Neural crest cell (in vitro differentiated cells): ENCODE measurements around the gene APOLD1. TPM values are rescaled to one million over a fixed set of nuclear protein-coding genes. Genes with fewer than 3 reads are reported as not detected.
"Not testable (repeated sequence)": the region's sequence is repeated elsewhere in the genome, so short reads cannot be mapped to it uniquely, and the experiment has no call there.

Experiments
- DNase-seq: peaks from one replicate; pipeline ENCODE4 v3.0.0; 2021; ENCODE audit warnings: low read depth, mixed read lengths, low spot score
- H3K27ac Mint-ChIP-seq: one replicate; pipeline ENCODE4 v1.8.0; 2021; ENCODE audit warnings: mild to moderate bottlenecking, mixed read lengths; ENCODE audit not compliant: unreplicated experiment
- H3K27me3 Mint-ChIP-seq: 2 replicates; pipeline ENCODE4 v1.8.0; 2021; ENCODE audit warnings: low read depth, mild to moderate bottlenecking, mixed read lengths
- H3K36me3 Mint-ChIP-seq: 2 replicates; pipeline ENCODE4 v1.8.0; 2021; ENCODE audit warnings: low read depth, mild to moderate bottlenecking, mixed read lengths
- H3K4me1 Mint-ChIP-seq: 2 replicates; pipeline ENCODE4 v1.8.0; 2021; ENCODE audit warnings: mixed read lengths
- H3K4me3 Mint-ChIP-seq: one replicate; pipeline ENCODE4 v1.8.0; 2021; ENCODE audit warnings: mild to moderate bottlenecking, mixed read lengths
- H3K9me3 Mint-ChIP-seq: 2 replicates; pipeline ENCODE4 v1.8.0; 2021; ENCODE audit warnings: mixed read lengths
- CTCF ChIP-seq: fragments of 200-600 bp; sonication (generic); conservative IDR thresholded peaks from 2 replicates; pipeline ENCODE4 v1.5.0; 2021; ENCODE audit warnings: antibody characterized with exemption, mild to moderate bottlenecking
- long read RNA-seq: library from polyadenylated mRNA; unstranded; transcript quantifications from one replicate; pipeline ENCODE4 v2.0.0, GENCODE V29; 2020
- total RNA-seq: library from RNA; stranded (reverse); gene quantifications from 2 replicates; pipeline ENCODE4 v1.2.1, GENCODE V29; 2021

The APOLD1 gene
- total RNA-seq, result 4.8 and 6.0 TPM in 2 replicates
- long read RNA-seq, partial matches to known transcripts, result 1 of 23 reads
- long read RNA-seq, other reads (novel, unspliced or antisense), result 22 of 23 reads

DNA sequence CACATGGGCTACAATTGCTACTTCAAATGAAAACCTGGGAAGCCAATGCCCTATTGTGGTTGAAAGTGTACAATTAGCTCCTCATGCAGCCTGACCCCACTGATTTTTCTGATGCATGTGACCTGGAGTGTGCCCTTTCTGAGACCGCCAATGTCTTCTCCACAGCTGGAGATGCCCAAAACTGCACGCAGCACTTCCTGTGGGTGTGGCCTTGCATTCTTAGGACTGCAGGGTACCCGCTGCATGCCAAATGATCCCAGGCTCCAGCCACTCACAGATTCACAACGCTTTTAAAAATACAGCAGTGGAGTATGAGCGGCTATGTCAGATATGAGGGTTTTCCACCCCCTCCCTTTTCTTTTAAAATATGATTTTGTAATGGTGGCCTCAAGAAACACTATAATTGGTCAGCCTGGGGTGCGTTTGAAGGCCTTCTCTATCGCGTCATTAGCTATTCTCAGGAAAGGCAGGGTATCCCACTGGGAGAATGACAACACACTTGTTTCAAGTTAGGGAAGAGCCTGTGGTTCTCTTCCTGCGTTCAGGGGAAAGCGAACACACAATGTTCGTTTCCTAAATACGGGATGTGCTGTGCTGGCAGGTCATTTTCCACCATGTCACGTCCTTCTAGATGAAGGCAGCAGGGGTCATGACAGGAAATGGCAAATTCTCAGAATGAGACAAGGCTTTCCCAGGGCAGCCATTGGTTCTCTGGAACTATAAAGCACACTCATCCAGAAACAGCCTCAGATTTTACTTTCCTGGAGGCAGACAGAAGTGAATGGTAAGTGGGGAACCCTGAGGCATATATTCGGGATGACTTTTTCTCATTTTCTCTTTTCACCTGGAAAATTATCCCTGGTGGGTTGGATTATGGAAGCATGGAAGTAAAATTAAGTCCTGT is at the start of gene APOLD1:
Gene APOLD1 (plus strand): TSS at position 749 of the 904 bp plus-strand sequence. CDS start 33 bp downstream, at position 782.
- Mint-ChIP-seq H3K27me3 (peaks cover 6% of the 10 kb centered on the region), H3K27ac (peak within 1 kb of the TSS; percentile 57), H3K4me1 (peaks cover 29% of the 10 kb centered on the region), H3K36me3 (peaks cover 8% of the 10 kb centered on the region), H3K9me3 (peaks cover 7% of the 10 kb centered on the region), H3K4me3 (peak within 1 kb of the TSS; percentile 47)
- no peak for DNase-seq
- TF ChIP-seq CTCF, result no peak

DNA sequence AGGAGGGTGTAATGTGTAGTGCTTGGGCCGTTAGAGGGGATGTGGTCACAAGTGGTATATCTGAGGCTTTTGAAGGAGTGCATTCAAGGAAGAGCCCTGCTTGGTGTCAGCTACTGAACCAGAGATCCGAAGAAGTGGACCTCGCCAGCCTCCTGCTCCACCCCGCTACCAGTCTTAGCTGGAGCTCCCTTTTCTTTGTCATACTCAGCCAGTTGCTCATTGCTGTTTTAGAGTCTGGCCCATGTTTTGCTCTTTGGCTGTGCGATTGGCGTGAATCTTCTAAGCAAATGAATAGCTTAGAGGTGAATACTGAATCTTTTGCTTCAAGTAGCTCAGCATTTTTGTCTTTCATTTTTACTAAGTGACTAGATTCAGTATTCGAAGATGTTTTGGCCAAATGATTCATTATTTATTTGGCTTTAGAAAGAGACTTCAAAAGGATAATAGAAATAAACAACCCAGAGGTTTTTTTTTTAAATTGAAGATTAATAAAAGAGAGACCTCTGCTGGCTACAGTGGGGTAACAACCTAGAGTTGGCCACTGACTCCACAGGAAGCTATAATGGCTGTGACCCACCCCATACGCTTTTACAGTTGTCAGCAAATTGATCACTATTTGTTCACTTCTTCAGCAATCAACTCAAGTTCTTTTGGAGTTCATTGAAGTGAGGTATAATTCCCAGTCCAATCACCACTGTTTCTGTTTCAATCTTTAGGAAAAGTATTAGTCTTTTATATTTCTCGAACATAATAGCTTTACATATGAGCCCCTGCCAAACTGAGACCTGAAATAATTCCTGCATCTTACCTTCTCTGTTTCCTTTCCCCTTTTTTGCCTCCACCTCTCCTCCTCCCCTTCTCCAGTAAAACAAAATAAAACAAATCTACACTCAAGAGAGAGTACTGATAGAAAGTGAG is 48.4 kb upstream of the APOLD1 start:
- Mint-ChIP-seq H3K4me1 (peaks cover 21% of the 10 kb centered on the region), H3K27ac (no peak overlapping the region), H3K9me3 (no peaks in the 10 kb centered on the region), H3K27me3 (no peaks in the 10 kb centered on the region), H3K4me3 (no peak overlapping the region), H3K36me3 (no peaks in the 10 kb centered on the region)
- TF ChIP-seq CTCF, result peak; percentile 79
- no peak for DNase-seq

- not testable (repeated sequence) for H3K27me3 Mint-ChIP-seq, DNase-seq, H3K9me3 Mint-ChIP-seq
These were observed 47.3 kb upstream of the APOLD1 start for GRCh38 chr12:12738152-12738551.

GRCh38 chr12:12741660-12742059 is 43.8 kb upstream of the APOLD1 start:
- Mint-ChIP-seq H3K27me3 (no peaks in the 10 kb centered on the region), H3K9me3 (no peaks in the 10 kb centered on the region), H3K4me3 (no peak overlapping the region), H3K36me3 (no peaks in the 10 kb centered on the region), H3K27ac (no peak overlapping the region), H3K4me1 (peaks cover 10% of the 10 kb centered on the region)
- TF ChIP-seq CTCF, result no peak
- no peak for DNase-seq

More at GRCh38 chr12:12738152-12738551, 47.3 kb upstream of the APOLD1 start:
- not testable (repeated sequence) for H3K27ac Mint-ChIP-seq, H3K4me3 Mint-ChIP-seq, H3K36me3 Mint-ChIP-seq
- peaks cover 21% of the 10 kb centered on the region for H3K4me1 Mint-ChIP-seq

GRCh38 chr12:12744546-12745305 is 40.7 kb upstream of the APOLD1 start:
- Mint-ChIP-seq H3K9me3 (no peaks in the 10 kb centered on the region), H3K27me3 (no peaks in the 10 kb centered on the region), H3K4me1 (no peaks in the 10 kb centered on the region), H3K36me3 (no peaks in the 10 kb centered on the region), H3K4me3 (no peak overlapping the region), H3K27ac (no peak overlapping the region)
- DNase-seq, result no peak
- no peak for TF ChIP-seq CTCF
